ENCODE data around the gene SLC35E1. TPM values are rescaled to one million over a fixed set of nuclear protein-coding genes. Genes with fewer than 3 reads are reported as not detected.

Gene SLC35E1
- total and polyA plus RNA-seq, 2 experiments from 2014 or later: 17.0 to 30.3 TPM

DNA sequence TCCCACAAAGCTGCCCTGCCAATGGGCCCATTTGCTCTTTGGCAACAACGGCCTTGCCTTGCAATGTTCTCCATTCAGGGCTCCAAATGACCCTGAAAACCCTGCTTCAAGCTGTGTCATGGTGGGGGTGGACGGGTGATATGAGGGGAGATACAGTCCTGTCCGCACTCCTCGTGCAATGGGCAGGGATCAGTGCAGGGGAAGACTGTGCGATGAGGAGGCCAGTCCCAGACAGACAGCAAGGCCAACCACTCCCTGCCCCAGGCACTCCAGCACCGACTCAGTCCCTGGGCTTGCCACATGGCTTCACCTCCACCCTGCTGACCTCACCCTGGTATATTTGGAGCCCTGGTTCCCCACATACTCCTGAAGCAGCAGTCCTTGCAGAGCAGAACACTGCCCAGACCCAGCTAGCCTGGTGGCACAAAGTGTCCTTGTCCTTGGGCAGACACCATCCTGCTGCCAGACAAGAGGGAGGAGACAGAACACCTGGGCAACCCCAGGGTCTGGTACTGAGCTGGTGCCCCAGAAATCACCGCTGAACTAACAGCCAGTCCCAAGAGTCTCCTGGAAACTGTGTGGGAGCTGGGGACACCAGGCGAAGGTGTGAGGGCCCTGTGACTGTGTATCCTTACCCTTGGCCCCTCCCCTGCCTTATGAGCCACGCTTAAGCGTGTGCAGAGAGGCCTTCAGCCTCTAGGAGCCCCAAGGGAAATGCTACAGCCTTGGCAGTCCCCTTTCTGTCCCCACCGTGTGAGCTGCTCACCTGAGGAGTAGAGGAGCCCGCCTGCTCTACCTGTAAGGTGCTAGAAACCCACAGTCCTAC, 9.1 kb upstream of the SLC35E1 start (continued):
- TF ChIP-seq, protein P1, sequence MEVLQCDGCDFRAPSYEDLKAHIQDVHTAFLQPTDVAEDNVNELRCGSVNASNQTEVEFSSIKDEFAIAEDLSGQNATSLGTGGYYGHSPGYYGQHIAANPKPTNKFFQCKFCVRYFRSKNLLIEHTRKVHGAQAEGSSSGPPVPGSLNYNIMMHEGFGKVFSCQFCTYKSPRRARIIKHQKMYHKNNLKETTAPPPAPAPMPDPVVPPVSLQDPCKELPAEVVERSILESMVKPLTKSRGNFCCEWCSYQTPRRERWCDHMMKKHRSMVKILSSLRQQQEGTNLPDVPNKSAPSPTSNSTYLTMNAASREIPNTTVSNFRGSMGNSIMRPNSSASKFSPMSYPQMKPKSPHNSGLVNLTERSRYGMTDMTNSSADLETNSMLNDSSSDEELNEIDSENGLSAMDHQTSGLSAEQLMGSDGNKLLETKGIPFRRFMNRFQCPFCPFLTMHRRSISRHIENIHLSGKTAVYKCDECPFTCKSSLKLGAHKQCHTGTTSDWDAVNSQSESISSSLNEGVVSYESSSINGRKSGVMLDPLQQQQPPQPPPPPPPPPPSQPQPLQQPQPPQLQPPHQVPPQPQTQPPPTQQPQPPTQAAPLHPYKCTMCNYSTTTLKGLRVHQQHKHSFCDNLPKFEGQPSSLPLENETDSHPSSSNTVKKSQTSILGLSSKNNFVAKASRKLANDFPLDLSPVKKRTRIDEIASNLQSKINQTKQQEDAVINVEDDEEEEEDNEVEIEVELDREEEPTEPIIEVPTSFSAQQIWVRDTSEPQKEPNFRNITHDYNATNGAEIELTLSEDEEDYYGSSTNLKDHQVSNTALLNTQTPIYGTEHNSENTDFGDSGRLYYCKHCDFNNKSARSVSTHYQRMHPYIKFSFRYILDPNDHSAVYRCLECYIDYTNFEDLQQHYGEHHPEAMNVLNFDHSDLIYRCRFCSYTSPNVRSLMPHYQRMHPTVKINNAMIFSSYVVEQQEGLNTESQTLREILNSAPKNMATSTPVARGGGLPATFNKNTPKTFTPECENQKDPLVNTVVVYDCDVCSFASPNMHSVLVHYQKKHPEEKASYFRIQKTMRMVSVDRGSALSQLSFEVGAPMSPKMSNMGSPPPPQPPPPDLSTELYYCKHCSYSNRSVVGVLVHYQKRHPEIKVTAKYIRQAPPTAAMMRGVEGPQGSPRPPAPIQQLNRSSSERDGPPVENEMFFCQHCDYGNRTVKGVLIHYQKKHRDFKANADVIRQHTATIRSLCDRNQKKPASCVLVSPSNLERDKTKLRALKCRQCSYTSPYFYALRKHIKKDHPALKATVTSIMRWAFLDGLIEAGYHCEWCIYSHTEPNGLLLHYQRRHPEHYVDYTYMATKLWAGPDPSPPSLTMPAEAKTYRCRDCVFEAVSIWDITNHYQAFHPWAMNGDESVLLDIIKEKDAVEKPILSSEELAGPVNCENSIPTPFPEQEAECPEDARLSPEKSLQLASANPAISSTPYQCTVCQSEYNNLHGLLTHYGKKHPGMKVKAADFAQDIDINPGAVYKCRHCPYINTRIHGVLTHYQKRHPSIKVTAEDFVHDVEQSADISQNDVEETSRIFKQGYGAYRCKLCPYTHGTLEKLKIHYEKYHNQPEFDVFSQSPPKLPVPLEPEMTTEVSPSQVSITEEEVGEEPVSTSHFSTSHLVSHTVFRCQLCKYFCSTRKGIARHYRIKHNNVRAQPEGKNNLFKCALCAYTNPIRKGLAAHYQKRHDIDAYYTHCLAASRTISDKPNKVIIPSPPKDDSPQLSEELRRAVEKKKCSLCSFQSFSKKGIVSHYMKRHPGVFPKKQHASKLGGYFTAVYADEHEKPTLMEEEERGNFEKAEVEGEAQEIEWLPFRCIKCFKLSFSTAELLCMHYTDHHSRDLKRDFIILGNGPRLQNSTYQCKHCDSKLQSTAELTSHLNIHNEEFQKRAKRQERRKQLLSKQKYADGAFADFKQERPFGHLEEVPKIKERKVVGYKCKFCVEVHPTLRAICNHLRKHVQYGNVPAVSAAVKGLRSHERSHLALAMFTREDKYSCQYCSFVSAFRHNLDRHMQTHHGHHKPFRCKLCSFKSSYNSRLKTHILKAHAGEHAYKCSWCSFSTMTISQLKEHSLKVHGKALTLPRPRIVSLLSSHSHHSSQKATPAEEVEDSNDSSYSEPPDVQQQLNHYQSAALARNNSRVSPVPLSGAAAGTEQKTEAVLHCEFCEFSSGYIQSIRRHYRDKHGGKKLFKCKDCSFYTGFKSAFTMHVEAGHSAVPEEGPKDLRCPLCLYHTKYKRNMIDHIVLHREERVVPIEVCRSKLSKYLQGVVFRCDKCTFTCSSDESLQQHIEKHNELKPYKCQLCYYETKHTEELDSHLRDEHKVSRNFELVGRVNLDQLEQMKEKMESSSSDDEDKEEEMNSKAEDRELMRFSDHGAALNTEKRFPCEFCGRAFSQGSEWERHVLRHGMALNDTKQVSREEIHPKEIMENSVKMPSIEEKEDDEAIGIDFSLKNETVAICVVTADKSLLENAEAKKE (CRISPR knock-in tag; IDR thresholded peaks at IDR 0.05): no peak

DNA sequence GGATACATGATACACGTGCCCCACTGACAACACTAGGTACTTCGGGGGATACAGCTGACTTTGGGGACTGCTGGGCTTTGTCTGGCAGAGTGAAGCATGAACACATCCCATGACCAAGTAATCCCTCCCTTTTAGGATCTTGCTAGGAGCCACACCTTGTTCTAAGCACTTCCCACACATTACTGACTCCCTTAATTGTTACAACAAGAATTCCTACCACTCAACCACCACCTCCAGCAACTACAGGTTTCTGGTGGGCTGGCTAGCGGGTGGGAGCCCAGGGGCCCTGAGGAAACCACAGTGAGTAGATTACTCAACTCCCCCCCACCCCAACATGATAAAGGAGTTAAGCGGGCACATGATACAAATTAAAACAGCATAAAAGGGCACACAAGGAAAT, 7.2 kb upstream of the SLC35E1 start:
- Mint-ChIP-seq H3K4me3 (no peak overlapping the region), H3K36me3 (ENCODE audit: low read depth) (peaks cover 16% of the 10 kb centered on the region), H3K4me1 (peaks cover 15% of the 10 kb centered on the region), H3K9me3 (no peaks in the 10 kb centered on the region), H3K27me3 (ENCODE audit: insufficient read depth, low read depth, poor library complexity) (no peaks in the 10 kb centered on the region), H3K27ac (no peak overlapping the region)
- H3K4me1 ChIP-seq (ENCODE audit: insufficient read depth): peaks cover 12% of the 10 kb centered on the region
- no peak overlapping the region for H3K27ac ChIP-seq (ENCODE audit: low read depth)
- peaks cover 25% of the 10 kb centered on the region for H4K20me1 ChIP-seq (replicated peaks; ENCODE audit: insufficient read depth)
- ATAC-seq (no peak), DNase-seq (ENCODE audit: low spot score) (no peak)
- H3K9me2 ChIP-seq (ENCODE audit: insufficient read depth): no peaks in the 10 kb centered on the region
- H3K27me3 ChIP-seq (ENCODE audit: insufficient read depth): no peaks in the 10 kb centered on the region
- H3K79me2 ChIP-seq (replicated peaks; ENCODE audit: insufficient read depth): peaks cover 73% of the 10 kb centered on the region
- peaks cover 4% of the 10 kb centered on the region; the same call in 1 of the 2 replicates for H3K36me3 ChIP-seq (ENCODE audit: insufficient read depth)
- no peak overlapping the region for H2AFZ ChIP-seq
- peaks cover 6% of the 10 kb centered on the region; the same call in 1 of the 2 replicates for H3F3A ChIP-seq (replicated peaks; ENCODE audit: low read depth)
- H3K4me2 ChIP-seq: no peak overlapping the region
- no peak overlapping the region for H3K4me3 ChIP-seq
- TF ChIP-seq, protein P2, sequence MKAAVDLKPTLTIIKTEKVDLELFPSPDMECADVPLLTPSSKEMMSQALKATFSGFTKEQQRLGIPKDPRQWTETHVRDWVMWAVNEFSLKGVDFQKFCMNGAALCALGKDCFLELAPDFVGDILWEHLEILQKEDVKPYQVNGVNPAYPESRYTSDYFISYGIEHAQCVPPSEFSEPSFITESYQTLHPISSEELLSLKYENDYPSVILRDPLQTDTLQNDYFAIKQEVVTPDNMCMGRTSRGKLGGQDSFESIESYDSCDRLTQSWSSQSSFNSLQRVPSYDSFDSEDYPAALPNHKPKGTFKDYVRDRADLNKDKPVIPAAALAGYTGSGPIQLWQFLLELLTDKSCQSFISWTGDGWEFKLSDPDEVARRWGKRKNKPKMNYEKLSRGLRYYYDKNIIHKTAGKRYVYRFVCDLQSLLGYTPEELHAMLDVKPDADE (IDR thresholded peaks at IDR 0.05): no peak
- TF ChIP-seq ZNF331 (CRISPR knock-in tag; IDR thresholded peaks at IDR 0.05; ENCODE audit: low read depth): no peak
- no peak for TF ChIP-seq EZH2 (IDR thresholded peaks at IDR 0.05; ENCODE audit: low read depth, unreplicated experiment)
- no peak for TF ChIP-seq ZNF114 (CRISPR knock-in tag; IDR thresholded peaks at IDR 0.05)
- TF ChIP-seq STAT1 (IDR thresholded peaks at IDR 0.05; ENCODE audit: unreplicated experiment): no peak
- no peak for TF ChIP-seq EZH2phosphoT487 (IDR thresholded peaks at IDR 0.05; ENCODE audit: unreplicated experiment)
- TF ChIP-seq, protein P1 (CRISPR knock-in tag; IDR thresholded peaks at IDR 0.05): no peak
